Thymus (tissue), 11 donors: ENCODE data around the gene USH2A. TPM values are rescaled to one million over a fixed set of nuclear protein-coding genes. Genes with fewer than 3 reads are reported as not detected.

Source experiments
- DNase-seq, 9 donors: peaks; one replicate each; pipeline ENCODE4 v3.0.0-alpha.2; 2013; ENCODE audit warnings: low spot score in 9 of 9, low read depth in 6 of 9, missing footprints in 1 of 9
- H3K27ac ChIP-seq, 2 donors: one replicate each; pipeline ENCODE4 v1.5.1; 2013; ENCODE audit warnings: control low read depth in 1 of 2, low read depth in 1 of 2, low read length in 1 of 2, mild to moderate bottlenecking in 1 of 2, moderate library complexity in 1 of 2
- H3K27me3 ChIP-seq, 2 donors: one replicate each; pipeline ENCODE4 v1.5.1; 2013; ENCODE audit warnings: low read length in 1 of 2; ENCODE audit not compliant: control insufficient read depth in 2 of 2, insufficient read depth in 1 of 2
- H3K36me3 ChIP-seq, 2 donors: one replicate each; pipeline ENCODE4 v1.5.1; 2013; ENCODE audit warnings: low read length in 1 of 2, mild to moderate bottlenecking in 1 of 2, moderate library complexity in 1 of 2; ENCODE audit not compliant: control insufficient read depth in 2 of 2, insufficient read depth in 2 of 2
- H3K4me1 ChIP-seq, 2 donors: one replicate each; pipeline ENCODE4 v1.5.1; 2013; ENCODE audit warnings: low read length in 2 of 2; ENCODE audit not compliant: control insufficient read depth in 2 of 2, insufficient read depth in 2 of 2
- H3K4me3 ChIP-seq, 2 donors: one replicate each; pipeline ENCODE4 v1.5.1; 2013; ENCODE audit warnings: low read length in 2 of 2, control low read depth in 1 of 2, mild to moderate bottlenecking in 1 of 2
- H3K9me3 ChIP-seq, 2 donors: one replicate each; pipeline ENCODE4 v1.5.1; 2013; ENCODE audit warnings: low read length in 1 of 2, mild to moderate bottlenecking in 1 of 2; ENCODE audit not compliant: control insufficient read depth in 2 of 2, insufficient read depth in 1 of 2
- WGBS: extraction: QIAGEN DNeasy Blood & Tissue Kit; methylation state at CpG from one replicate; pipeline ENCODE4 v1.1.7; 2013; 5-methylcytosine and 5-hydroxymethylcytosine counted together
- polyA plus RNA-seq: library from polyadenylated mRNA; stranded (reverse); fragments of 200-250 nt; gene quantifications from one replicate; pipeline ENCODE4 v1.2.3, GENCODE V29; 2013
- total RNA-seq: library from RNA; stranded (reverse); fragments of 120-200 nt; gene quantifications from one replicate; pipeline ENCODE4 v1.2.4, GENCODE V29; 2013
- donor health status: healthy.

Gene USH2A
- total and polyA plus RNA-seq, 2 donors = 0.09 to 0.14 TPM

DNA sequence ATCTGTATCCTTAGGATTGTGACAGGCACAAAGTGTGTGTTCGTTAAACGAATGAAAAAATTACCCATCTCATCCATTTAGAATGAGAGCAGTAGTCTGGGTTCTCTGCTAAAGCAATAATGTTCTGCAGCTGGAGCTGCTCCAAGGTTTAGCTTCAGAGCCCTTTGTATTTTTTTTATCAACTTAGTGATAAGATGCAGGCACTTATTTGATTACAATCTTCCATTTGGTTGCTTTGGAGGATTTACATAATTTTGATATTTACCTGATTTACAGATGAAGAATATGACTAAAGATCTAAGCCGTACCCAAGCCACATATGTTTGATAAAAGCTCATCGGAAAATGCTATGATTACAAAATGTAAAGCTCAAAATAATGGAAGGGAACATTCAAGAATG, 654.9 kb downstream of the USH2A start:
- no peak for DNase-seq
- Histone ChIP-seq H3K4me1 (no peaks in the 10 kb centered on the region), H3K27ac (no peak overlapping the region), H3K27me3 (no peaks in the 10 kb centered on the region), H3K4me3 (no peak overlapping the region), H3K9me3 (no peaks in the 10 kb centered on the region), H3K36me3 (no peaks in the 10 kb centered on the region)
- 95% methylated on average over 4 of the region's 4 CpGs for WGBS

DNA sequence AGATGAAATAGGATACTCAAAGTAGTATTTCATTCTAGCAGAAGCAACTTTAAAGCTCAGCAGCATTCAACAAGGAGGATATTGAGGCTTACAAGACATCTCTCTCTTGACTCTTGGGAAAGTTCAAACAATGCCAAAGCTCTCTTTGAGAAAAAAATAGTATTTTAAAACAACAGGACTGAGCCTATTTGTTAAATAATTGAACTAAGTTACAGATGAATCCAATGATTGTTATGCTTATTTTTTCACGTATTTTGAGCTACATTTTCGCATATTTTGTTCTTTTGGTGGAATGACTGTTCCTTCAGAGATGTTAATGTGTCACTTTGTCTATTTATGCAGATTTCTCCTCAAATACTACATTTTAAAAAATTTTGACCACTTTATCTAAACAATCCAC, 655.5 kb downstream of the USH2A start:
- H3K27ac ChIP-seq = no peak overlapping the region
- DNase-seq = no peak
- H3K4me3 ChIP-seq = no peak overlapping the region
- no peaks in the 10 kb centered on the region for H3K27me3 ChIP-seq
- H3K36me3 ChIP-seq = no peaks in the 10 kb centered on the region
- no peaks in the 10 kb centered on the region for H3K4me1 ChIP-seq
- no peaks in the 10 kb centered on the region for H3K9me3 ChIP-seq
- WGBS = 69% methylated on average over 2 of the region's 2 CpGs

- Histone ChIP-seq H3K9me3 (no peaks in the 10 kb centered on the region), H3K27ac (no peak overlapping the region), H3K27me3 (no peaks in the 10 kb centered on the region), H3K4me3 (no peak overlapping the region), H3K4me1 (no peaks in the 10 kb centered on the region), H3K36me3 (no peaks in the 10 kb centered on the region)
- DNase-seq = no peak
- WGBS = 71% methylated on average over 1 of the region's 1 CpG
These were observed 656.7 kb downstream of the USH2A start for GRCh38 chr1:215766521-215766920.

DNA sequence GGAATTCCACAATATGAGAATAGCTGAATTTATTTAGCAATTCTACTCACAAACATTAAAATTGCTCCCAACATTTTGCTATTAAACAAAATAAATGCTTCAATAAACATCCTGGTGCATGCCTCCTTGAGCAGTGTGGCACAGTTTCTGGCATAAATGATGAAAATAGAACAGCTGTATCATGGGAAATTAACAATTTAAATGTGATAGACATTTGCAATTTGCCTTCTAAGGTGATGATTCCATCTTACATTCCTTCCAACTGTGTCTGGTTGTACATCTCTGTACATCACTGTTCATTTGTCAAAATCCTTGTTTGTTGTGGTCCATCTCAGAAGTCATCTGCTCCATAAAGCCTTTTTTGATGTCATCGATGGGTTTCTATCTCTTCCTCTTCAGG, 657.4 kb downstream of the USH2A start:
- Histone ChIP-seq H3K4me1 (no peaks in the 10 kb centered on the region), H3K36me3 (no peaks in the 10 kb centered on the region), H3K27me3 (no peaks in the 10 kb centered on the region), H3K27ac (no peak overlapping the region), H3K4me3 (no peak overlapping the region), H3K9me3 (no peaks in the 10 kb centered on the region)
- no peak for DNase-seq
- 94% methylated on average over 1 of the region's 1 CpG for WGBS

- no peaks in the 10 kb centered on the region for H3K9me3 ChIP-seq
- H3K36me3 ChIP-seq = no peaks in the 10 kb centered on the region
- WGBS = 96% methylated on average over 2 of the region's 2 CpGs
- DNase-seq = no peak
- H3K27ac ChIP-seq = no peak overlapping the region
- H3K4me3 ChIP-seq = no peak overlapping the region
- H3K4me1 ChIP-seq = no peaks in the 10 kb centered on the region
- H3K27me3 ChIP-seq = no peaks in the 10 kb centered on the region
These were observed 661.8 kb downstream of the USH2A start for GRCh38 chr1:215761446-215761845.

DNA sequence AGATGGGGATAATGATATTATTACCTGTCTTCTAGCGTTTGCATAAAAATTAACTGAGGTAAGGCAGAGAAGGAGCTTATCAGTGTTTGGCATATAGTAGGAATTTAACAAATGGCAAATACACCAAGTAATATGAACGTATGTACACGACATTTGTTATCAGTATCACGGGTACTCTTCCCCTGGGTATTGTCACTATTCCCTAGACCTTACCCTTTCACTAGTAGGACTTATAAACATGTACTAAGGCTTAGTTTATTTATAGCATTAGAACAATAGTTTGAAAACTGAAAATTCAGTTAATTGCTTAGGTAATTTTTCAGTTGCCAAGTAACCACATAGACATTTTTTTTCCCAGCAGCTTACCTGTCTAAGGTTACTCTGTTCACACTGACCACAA, 669.1 kb downstream of the USH2A start:
- WGBS = 94% methylated on average over 4 of the region's 4 CpGs
- Histone ChIP-seq H3K27me3 (no peaks in the 10 kb centered on the region), H3K27ac (no peak overlapping the region), H3K4me3 (no peak overlapping the region), H3K9me3 (no peaks in the 10 kb centered on the region), H3K36me3 (no peaks in the 10 kb centered on the region), H3K4me1 (no peaks in the 10 kb centered on the region)
- DNase-seq = no peak

DNA sequence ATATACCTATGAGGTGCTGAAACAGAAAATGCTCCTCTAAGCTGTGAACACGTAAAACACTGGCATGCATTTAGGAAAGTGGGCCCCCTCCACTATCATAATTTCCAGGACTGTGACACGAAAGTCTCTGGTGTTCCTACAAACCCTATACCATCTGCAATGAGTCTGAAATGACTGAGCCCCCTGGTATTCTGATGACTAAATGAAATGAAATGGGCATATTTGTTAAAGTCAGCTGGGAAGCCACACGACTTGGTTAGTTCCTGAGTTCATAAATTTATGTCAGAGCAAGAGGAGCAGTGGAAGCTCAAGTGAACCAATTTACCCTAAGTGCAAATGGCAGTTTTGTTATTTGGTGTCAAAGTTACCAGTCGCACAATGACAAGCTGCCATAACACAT, 673.8 kb downstream of the USH2A start:
- 68% methylated on average over 4 of the region's 4 CpGs for WGBS
- H3K36me3 ChIP-seq = no peaks in the 10 kb centered on the region
- no peak overlapping the region for H3K27ac ChIP-seq

DNA sequence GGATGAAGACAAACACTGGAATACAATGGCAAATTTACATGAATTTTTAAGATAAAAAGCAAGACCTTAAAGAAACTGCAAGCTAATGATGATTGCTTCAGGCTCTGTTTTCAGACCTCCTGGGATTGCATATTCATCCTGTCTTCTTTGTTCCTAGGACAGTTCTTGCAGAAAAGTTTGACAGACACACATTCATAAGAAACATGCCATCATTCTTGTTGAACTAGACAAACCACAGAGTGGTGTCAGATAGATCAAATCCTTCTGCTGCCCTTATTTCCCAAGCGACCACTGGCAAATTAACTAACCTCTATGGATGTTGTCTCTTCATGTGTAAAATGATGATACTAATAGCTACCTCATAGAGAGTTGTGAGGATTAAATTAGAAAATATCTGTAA, 674.8 kb downstream of the USH2A start:
- H3K36me3 ChIP-seq = no peaks in the 10 kb centered on the region
- DNase-seq = no peak
- no peaks in the 10 kb centered on the region for H3K4me1 ChIP-seq
- H3K27ac ChIP-seq = no peak overlapping the region
- no peaks in the 10 kb centered on the region for H3K27me3 ChIP-seq
- no peak overlapping the region for H3K4me3 ChIP-seq
- no peaks in the 10 kb centered on the region for H3K9me3 ChIP-seq
- 93% methylated on average over 1 of the region's 1 CpG for WGBS

More for the DNA sequence above, 673.8 kb downstream of the USH2A start:
- no peak for DNase-seq
- Histone ChIP-seq H3K9me3 (no peaks in the 10 kb centered on the region), H3K27me3 (no peaks in the 10 kb centered on the region), H3K4me1 (no peaks in the 10 kb centered on the region), H3K4me3 (no peak overlapping the region)

DNA sequence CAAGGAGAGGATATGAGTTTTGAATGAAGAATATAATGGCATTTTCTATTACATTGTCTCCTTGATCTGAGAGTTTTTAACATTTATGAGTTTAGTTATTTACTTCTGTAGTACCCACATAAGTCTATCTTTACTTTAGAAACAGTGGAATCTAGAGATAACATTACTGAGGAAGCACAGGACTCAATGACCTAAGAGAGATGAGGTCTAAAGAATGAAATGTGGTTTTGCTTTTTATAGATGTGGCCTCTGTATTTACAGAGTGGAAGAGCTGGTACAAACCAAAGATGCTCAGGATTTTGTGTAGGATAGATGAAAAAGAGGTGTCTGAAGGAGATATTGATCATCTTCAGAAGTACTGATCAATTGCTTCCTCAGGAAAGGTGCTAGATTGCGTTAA, 678.8 kb downstream of the USH2A start:
- H3K4me1 ChIP-seq = no peaks in the 10 kb centered on the region
- H3K27ac ChIP-seq = no peak overlapping the region
- H3K27me3 ChIP-seq = no peaks in the 10 kb centered on the region
- DNase-seq = no peak
- no peak overlapping the region for H3K4me3 ChIP-seq
- no peaks in the 10 kb centered on the region for H3K36me3 ChIP-seq
- no peaks in the 10 kb centered on the region for H3K9me3 ChIP-seq
- WGBS = 75% methylated on average over 1 of the region's 1 CpG

GRCh38 chr1:215739025-215739424, 684.2 kb downstream of the USH2A start:
- H3K36me3 ChIP-seq = no peaks in the 10 kb centered on the region
- H3K27me3 ChIP-seq = no peaks in the 10 kb centered on the region
- WGBS = 97% methylated on average over 3 of the region's 3 CpGs
- H3K9me3 ChIP-seq = no peaks in the 10 kb centered on the region
- no peak for DNase-seq
- no peaks in the 10 kb centered on the region for H3K4me1 ChIP-seq
- H3K27ac ChIP-seq = no peak overlapping the region
- H3K4me3 ChIP-seq = no peak overlapping the region
